Uterus (tissue), 2 donors: ENCODE results near the gene KCNA1.

Source experiments
- CTCF ChIP-seq, 4 experiments: fragments of 200-600 bp in 2 of 4; fragments of 450-650 bp in 2 of 4; sonication (generic) in 2 of 4; IDR thresholded peaks; one replicate each; pipeline ENCODE4 v1.5.1; 2016 to 2019; ENCODE audit warnings: antibody characterized with exemption in 4 of 4, mild to moderate bottlenecking in 2 of 4, moderate library complexity in 1 of 4
- POLR2A ChIP-seq, 2 donors: fragments of 450-650 bp; IDR thresholded peaks; one replicate each; pipeline ENCODE4 v1.6.1; 2016; ENCODE audit warnings: antibody characterized with exemption in 2 of 2, mild to moderate bottlenecking in 1 of 2, moderate library complexity in 1 of 2

GRCh38 chr12:4873947-4874346 is 35.8 kb upstream of the KCNA1 start:
- TF ChIP-seq CTCF (IDR thresholded peaks at IDR 0.05) (no peak), POLR2A (IDR thresholded peaks at IDR 0.05) (no peak)
